Testis (tissue), 3 donors: Measurements from ENCODE around the gene MYH14. TPM values are rescaled to one million over a fixed set of nuclear protein-coding genes. Genes with fewer than 3 reads are reported as not detected.

Source experiments
- DNase-seq: peaks from one replicate; pipeline ENCODE4 v3.0.0-alpha.2; 2019
- H3K27ac ChIP-seq, 2 donors: fragments of 200-600 bp; sonication (generic); one replicate each; pipeline ENCODE4 v1.5.1; 2019
- H3K27me3 ChIP-seq: fragments of 200-600 bp; sonication (generic); one replicate; pipeline ENCODE4 v1.5.1; 2019
- H3K36me3 ChIP-seq: fragments of 200-600 bp; sonication (generic); one replicate; pipeline ENCODE4 v1.5.1; 2017; ENCODE audit warnings: low read depth; ENCODE audit errors: missing control alignments
- H3K4me1 ChIP-seq: fragments of 200-600 bp; sonication (generic); one replicate; pipeline ENCODE4 v1.5.1; 2019
- H3K4me3 ChIP-seq, 2 donors: fragments of 200-600 bp; sonication (generic); one replicate each; pipeline ENCODE4 v1.5.1; 2017 to 2019
- H3K9me3 ChIP-seq: fragments of 200-600 bp; sonication (generic); one replicate; pipeline ENCODE4 v1.5.1; 2017
- CTCF ChIP-seq, 3 experiments: fragments of 450-650 bp in 2 of 3; fragments of 200-600 bp in 1 of 3; sonication (generic) in 1 of 3; IDR thresholded peaks; one replicate each; pipeline ENCODE4 v1.5.1; 2016 to 2019; ENCODE audit warnings: antibody characterized with exemption in 3 of 3, mild to moderate bottlenecking in 2 of 3, moderate library complexity in 1 of 3
- POLR2A ChIP-seq: fragments of 450-650 bp; IDR thresholded peaks from one replicate; pipeline ENCODE4 v1.6.1; 2017; ENCODE audit warnings: antibody characterized with exemption, mild to moderate bottlenecking, moderate library complexity
- WGBS, 2 donors: methylation state at CpG; one replicate each; pipeline ENCODE4 v1.1.5; 2018; 5-methylcytosine and 5-hydroxymethylcytosine counted together
- intact Hi-C: fragments of 100-400 bp; cut with DNase I; formaldehyde crosslinking; loops from one replicate; pipeline ENCODE4 v1.15.1; 2023; ENCODE audit warnings: low total_unique reads
- polyA plus RNA-seq: library from polyadenylated mRNA; stranded (reverse); fragments of 350-450 nt; fragmentation: Illumina TruSeq; extraction: RNeasy Lipid Tissue Mini Kit (QIAGEN cat#74804); gene quantifications from one replicate; pipeline ENCODE4 v1.2.3, GENCODE V29; 2014; ENCODE audit warnings: low read depth, low replicate concordance; ENCODE audit not compliant: insufficient read depth
- total RNA-seq, 2 donors: library from RNA; depleted of rRNA; stranded (reverse); fragments of >200 nt; gene quantifications; one replicate each; pipeline ENCODE4 v1.2.3, GENCODE V29; 2016

MYH14 gene
- total and polyA plus RNA-seq, 3 donors from 2014 or later, result 6.0 to 7.9 (median 7.8) TPM

GRCh38 chr19:50202386-50202785 is 1.0 kb upstream of the MYH14 start:
- no peak for DNase-seq
- peaks cover 10% of the 10 kb centered on the region for H3K4me1 ChIP-seq
- no peaks in the 10 kb centered on the region for H3K36me3 ChIP-seq
- intact Hi-C loops, result no loop called here
- 83 to 92% methylated on average over 3 of the region's 3 CpGs for WGBS, 2 donors
- no peak overlapping the region for H3K27ac ChIP-seq
- no peak for TF ChIP-seq POLR2A
- TF ChIP-seq CTCF (IDR thresholded peaks at IDR 0.05), result no peak
- no peaks in the 10 kb centered on the region for H3K9me3 ChIP-seq
- H3K27me3 ChIP-seq, result no peaks in the 10 kb centered on the region
- no peak overlapping the region for H3K4me3 ChIP-seq

GRCh38 chr19:50202962-50203280 is 501 bp upstream of the MYH14 start:
- TF ChIP-seq CTCF (IDR thresholded peaks at IDR 0.05) (no peak), POLR2A (no peak)
- Histone ChIP-seq H3K27me3 (no peaks in the 10 kb centered on the region), H3K4me3 (peak overlapping the region; percentile 39 to 49), H3K9me3 (no peaks in the 10 kb centered on the region), H3K36me3 (no peaks in the 10 kb centered on the region), H3K27ac (no peak overlapping the region), H3K4me1 (peaks cover 10% of the 10 kb centered on the region)
- WGBS, 2 donors, result 4 to 12% methylated on average over 11 to 18 of the region's 18 CpGs
- intact Hi-C loops, result no loop called here
- DNase-seq, result no peak

- H3K4me1 ChIP-seq, result peaks cover 3% of the 10 kb centered on the region
- intact Hi-C loops, result no loop called here
- WGBS, 2 donors, result 42 to 47% methylated on average over 7 of the region's 7 CpGs
- peak overlapping the region in 1 of 2 donors; percentile 49 for H3K4me3 ChIP-seq
- H3K27ac ChIP-seq, result no peak overlapping the region
- no peak for TF ChIP-seq CTCF (IDR thresholded peaks at IDR 0.05)
- TF ChIP-seq POLR2A, result no peak
- H3K36me3 ChIP-seq, result no peaks in the 10 kb centered on the region
- DNase-seq, result no peak
- H3K27me3 ChIP-seq, result no peaks in the 10 kb centered on the region
- H3K9me3 ChIP-seq, result no peaks in the 10 kb centered on the region
These were observed 633 bp downstream of the MYH14 start for GRCh38 chr19:50204081-50204428.

DNA sequence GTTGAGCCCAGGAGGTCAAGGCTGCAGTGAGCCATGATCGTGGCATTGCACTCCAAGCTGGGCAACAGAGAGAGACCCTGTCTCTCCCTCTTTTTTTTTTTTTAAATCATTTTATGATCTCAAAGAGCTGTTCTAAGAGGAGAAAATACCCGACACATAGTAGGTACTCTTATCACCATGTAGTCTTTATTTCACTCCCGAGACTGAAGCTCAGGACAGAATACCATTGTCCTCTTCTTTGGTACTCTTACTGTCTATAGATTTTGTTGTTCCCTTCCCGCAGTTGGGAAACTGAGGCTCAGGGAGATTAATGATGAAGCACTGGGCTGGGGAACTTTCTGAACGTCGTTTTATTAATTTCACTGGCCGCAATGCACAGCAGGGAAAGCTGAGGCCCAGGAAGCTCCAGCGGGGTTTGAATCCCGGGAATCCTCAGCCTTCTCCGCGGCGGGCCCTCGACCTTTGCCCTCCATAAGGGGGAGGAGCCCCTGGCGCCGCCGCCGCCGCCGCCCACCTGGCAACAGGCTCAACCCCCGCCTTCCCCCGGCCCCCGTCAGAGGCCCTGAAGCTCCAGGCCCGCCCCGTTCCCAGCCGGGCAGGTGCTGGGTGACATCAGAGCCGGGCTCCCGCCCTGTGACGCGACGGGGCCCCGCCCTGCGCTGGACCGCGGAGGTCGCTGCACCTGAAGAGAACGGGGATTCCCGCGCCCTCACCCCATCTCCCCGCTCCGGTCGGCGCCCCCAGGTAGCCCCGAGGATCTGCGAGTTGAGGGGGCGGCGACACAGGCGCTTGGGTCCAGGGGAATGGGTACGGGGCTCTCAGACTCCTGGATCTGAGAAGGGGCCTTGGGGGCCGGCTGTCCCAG is 1.6 kb downstream of the MYH14 start:
- TF ChIP-seq CTCF (IDR thresholded peaks at IDR 0.05), result no peak
- TF ChIP-seq POLR2A, result no peak
- Histone ChIP-seq H3K4me3 (peak overlapping the region in 1 of 2 donors; percentile 35), H3K27ac (no peak overlapping the region), H3K4me1 (no peaks in the 10 kb centered on the region), H3K27me3 (no peaks in the 10 kb centered on the region), H3K36me3 (no peaks in the 10 kb centered on the region), H3K9me3 (no peaks in the 10 kb centered on the region)
- intact Hi-C loops, result no loop called here
- WGBS, 2 donors, result 12 to 16% methylated on average over 8 to 23 of the region's 49 CpGs
- peak; percentile 41 for DNase-seq

DNA sequence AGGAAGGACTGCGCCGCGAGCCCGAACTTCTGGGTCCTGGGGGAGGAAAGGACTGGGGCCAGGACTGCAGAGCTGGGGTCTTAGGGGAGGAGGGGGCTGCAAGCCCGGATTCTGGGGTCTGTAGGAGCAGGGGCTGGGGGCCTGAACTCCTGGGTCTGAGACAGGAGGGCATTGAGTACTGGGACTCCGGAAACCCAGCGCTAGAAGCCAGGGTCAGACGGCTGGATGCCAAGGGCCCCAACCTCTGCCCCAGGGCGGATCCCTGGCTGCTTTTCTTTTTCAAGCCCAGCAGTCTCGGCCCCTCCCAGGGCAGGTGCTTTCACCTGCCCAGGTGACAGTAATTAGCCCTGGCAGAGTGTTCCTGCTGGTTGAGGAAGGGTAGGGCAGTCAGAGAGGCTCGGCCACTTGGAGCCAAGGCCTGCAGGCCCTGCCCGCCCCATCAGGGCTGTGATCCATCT is 2.3 kb downstream of the MYH14 start:
- H3K4me1 ChIP-seq, result no peaks in the 10 kb centered on the region
- intact Hi-C loops, result no loop called here
- peak overlapping the region in 1 of 2 donors; percentile 35 for H3K4me3 ChIP-seq
- no peak overlapping the region for H3K27ac ChIP-seq
- no peaks in the 10 kb centered on the region for H3K27me3 ChIP-seq
- no peak for TF ChIP-seq POLR2A
- no peak for TF ChIP-seq CTCF (IDR thresholded peaks at IDR 0.05)
- WGBS, 2 donors, result 0 to 25% methylated on average over 1 to 12 of the region's 12 CpGs
- no peaks in the 10 kb centered on the region for H3K36me3 ChIP-seq
- no peaks in the 10 kb centered on the region for H3K9me3 ChIP-seq
- DNase-seq, result no peak
